NCI-H2107 (cell line): Measurements from ENCODE around the gene MGLL.

Source experiments
- DNase-seq: peaks from one replicate; lab custom pipeline; 2025; lab: John Stamatoyannopoulos, UW

MGLL gene

GRCh38 chr3:127674790-127675189 is 147.5 kb downstream of the MGLL start:
- DNase-seq: no peak

GRCh38 chr3:127674101-127674721 is 148.1 kb downstream of the MGLL start:
- DNase-seq: no peak

GRCh38 chr3:127673191-127674100 is 148.9 kb downstream of the MGLL start:
- no peak for DNase-seq

GRCh38 chr3:127672429-127673190 is 149.7 kb downstream of the MGLL start, which contains the start of gene ABTB1:
ABTB1 (plus strand) TSS chr3:127672952; CDS start chr3:127673026, 74 bp downstream.
- DNase-seq: peak; percentile 90

- no peak for DNase-seq
Observed at GRCh38 chr3:127671523-127672428, 150.5 kb downstream of the MGLL start.

- DNase-seq: no peak
Observed at GRCh38 chr3:127670761-127671522, 151.4 kb downstream of the MGLL start.

- DNase-seq: no peak
Observed at GRCh38 chr3:127670229-127670559, 152.1 kb downstream of the MGLL start.

- no peak for DNase-seq
Observed at GRCh38 chr3:127669541-127670228, 152.6 kb downstream of the MGLL start.

GRCh38 chr3:127668906-127669305 is 153.4 kb downstream of the MGLL start:
- DNase-seq: no peak

GRCh38 chr3:127667119-127667681 is 155.1 kb downstream of the MGLL start:
- DNase-seq: no peak

- DNase-seq: no peak
Observed at GRCh38 chr3:127666676-127667075, 155.6 kb downstream of the MGLL start.

- DNase-seq: no peak
Observed at GRCh38 chr3:127665586-127665985, 156.7 kb downstream of the MGLL start.

- no peak for DNase-seq
Observed at GRCh38 chr3:127665165-127665564, 157.2 kb downstream of the MGLL start.

GRCh38 chr3:127663151-127663550 is 159.2 kb downstream of the MGLL start:
- DNase-seq: no peak

- DNase-seq: no peak
Observed at GRCh38 chr3:127662001-127662469, 160.3 kb downstream of the MGLL start.

- DNase-seq: no peak
Observed at GRCh38 chr3:127661600-127661999, 160.7 kb downstream of the MGLL start.

- DNase-seq: no peak
Observed at GRCh38 chr3:127660621-127661251, 161.6 kb downstream of the MGLL start.

GRCh38 chr3:127658234-127658633 is 164.1 kb downstream of the MGLL start:
- no peak for DNase-seq

- no peak for DNase-seq
Observed at GRCh38 chr3:127656906-127657305, 165.4 kb downstream of the MGLL start.
